H1 (cell line): ENCODE results near the gene CPSF7. TPM values are rescaled to one million over a fixed set of nuclear protein-coding genes. Genes with fewer than 3 reads are reported as not detected.

Source experiments
- CTCF ChIA-PET: fragments of 300-600 bp; sonication (Branson Sonifier 250); formaldehyde crosslinking; loops from one replicate; lab custom pipeline; 2021; ENCODE audit not compliant: partially characterized antibody; lab: Charles Lee
- POLR2A ChIA-PET: fragments of 300-600 bp; sonication (Branson Sonifier 250); formaldehyde crosslinking; loops from one replicate; lab custom pipeline; 2021; ENCODE audit warnings: inconsistent platforms; ENCODE audit not compliant: partially characterized antibody; lab: Charles Lee
- DNase-seq, 2 experiments: peaks; one replicate each; pipeline versions ENCODE4 v3.0.0 to v3.0.0-alpha.2; 2010 to 2022; ENCODE audit warnings: low spot score in 2 of 2, low read depth in 1 of 2, mixed read lengths in 1 of 2
- FAIRE-seq: peaks from 2 replicates; lab custom pipeline; 2011; peaks lifted over from hg19 to GRCh38; lab: Jason Lieb, UNC
- H2AFZ ChIP-seq: 2 replicates; pipeline ENCODE4 v1.8.1; 2012; ENCODE audit warnings: low read length, inconsistent platforms
- H2AK5ac ChIP-seq: 2 replicates; pipeline ENCODE4 v1.6.1; 2013; ENCODE audit warnings: low read depth, low read length
- H2BK120ac ChIP-seq: replicated peaks from 2 replicates; pipeline ENCODE3; 2013; ENCODE audit warnings: low read depth, low read length, inconsistent platforms
- H2BK12ac ChIP-seq: 2 replicates; pipeline ENCODE4 v1.6.1; 2013; ENCODE audit warnings: low read depth, low read length
- H2BK15ac ChIP-seq: 2 replicates; pipeline ENCODE4 v1.6.1; 2013; ENCODE audit warnings: low read length
- H2BK20ac ChIP-seq: 2 replicates; pipeline ENCODE4 v1.6.1; 2013; ENCODE audit warnings: low read length
- H2BK5ac ChIP-seq: 2 replicates; pipeline ENCODE4 v1.6.1; 2013; ENCODE audit warnings: low read depth, low read length
- H3K14ac ChIP-seq: 2 replicates; pipeline ENCODE4 v1.6.1; 2013; ENCODE audit warnings: inconsistent platforms; ENCODE audit not compliant: insufficient read length
- H3K18ac ChIP-seq: 2 replicates; pipeline ENCODE4 v1.6.1; 2013; ENCODE audit warnings: low read length; ENCODE audit errors: extremely low read depth
- H3K23ac ChIP-seq: 2 replicates; pipeline ENCODE4 v1.6.1; 2013; ENCODE audit warnings: inconsistent platforms; ENCODE audit not compliant: insufficient read length
- H3K23me2 ChIP-seq: 2 replicates; pipeline ENCODE4 v1.6.1; 2013; ENCODE audit warnings: low read depth, low read length
- H3K27ac ChIP-seq: 2 replicates; pipeline ENCODE4 v1.6.1; 2011; ENCODE audit warnings: low read depth, low read length, inconsistent platforms
- H3K27me3 ChIP-seq, 4 experiments: replicated peaks in 1 of 4; 1 replicate in 1 of 4; 2 replicates in 3 of 4; pipeline versions ENCODE4 v1.6.1 to v1.8.1; 2011 to 2013; ENCODE audit warnings: low read length in 3 of 4, mild to moderate bottlenecking in 3 of 4, inconsistent platforms in 2 of 4, mixed read lengths in 2 of 4, moderate library complexity in 1 of 4; ENCODE audit not compliant: control insufficient read depth in 3 of 4, insufficient read depth in 3 of 4; ENCODE audit errors: extremely low read depth in 1 of 4
- H3K36me3 ChIP-seq, 4 experiments: 2 replicates each; pipeline versions ENCODE4 v1.6.1 to v1.8.1; 2011 to 2013; ENCODE audit warnings: mild to moderate bottlenecking in 4 of 4, low read length in 3 of 4, moderate library complexity in 2 of 4, control low read depth in 1 of 4, inconsistent platforms in 1 of 4; ENCODE audit not compliant: insufficient read depth in 4 of 4, control insufficient read depth in 2 of 4
- H3K4ac ChIP-seq: replicated peaks from 2 replicates; pipeline ENCODE3; 2013; ENCODE audit warnings: low read length, low read depth, mixed read lengths, inconsistent platforms; ENCODE audit not compliant: insufficient read length
- H3K4me1 ChIP-seq, 4 experiments: replicated peaks in 1 of 4; 1 replicate in 1 of 4; 2 replicates in 3 of 4; pipeline versions ENCODE4 v1.6.1 to v1.8.1; 2011 to 2013; ENCODE audit warnings: low read length in 3 of 4, inconsistent platforms in 2 of 4, mixed read lengths in 1 of 4; ENCODE audit not compliant: insufficient read depth in 4 of 4, control insufficient read depth in 3 of 4
- H3K4me2 ChIP-seq, 2 experiments: 2 replicates each; pipeline versions ENCODE4 v1.6.1 to v1.8.1; 2011 to 2013; ENCODE audit warnings: low read depth in 2 of 2, low read length in 2 of 2, control low read depth in 1 of 2, inconsistent platforms in 1 of 2, mild to moderate bottlenecking in 1 of 2; ENCODE audit not compliant: insufficient read depth in 1 of 2
- H3K4me3 ChIP-seq, 4 experiments: fragments of 200-600, 300-600 bp in 1 of 4; sonication (generic), shearing (Covaris generic), sonication (Bioruptor Twin) in 1 of 4; 2 replicates each; pipeline versions ENCODE4 v1.5.1 to v1.8.1; 2011 to 2016; ENCODE audit warnings: low read length in 4 of 4, low read depth in 3 of 4, control low read depth in 2 of 4, inconsistent platforms in 2 of 4, mild to moderate bottlenecking in 2 of 4, mixed read lengths in 1 of 4, moderate library complexity in 1 of 4; ENCODE audit not compliant: insufficient read depth in 2 of 4; ENCODE audit errors: extremely low read depth in 1 of 4
- H3K56ac ChIP-seq: replicated peaks from 2 replicates; pipeline ENCODE3; 2013; ENCODE audit warnings: low read depth, mild to moderate bottlenecking, mixed read lengths, low read length, inconsistent platforms; ENCODE audit not compliant: insufficient read length
- H3K79me1 ChIP-seq: 2 replicates; pipeline ENCODE4 v1.6.1; 2013; ENCODE audit warnings: low read depth, low read length, control low read depth
- H3K79me2 ChIP-seq, 2 experiments: 2 replicates each; pipeline versions ENCODE4 v1.6.1 to v1.8.1; 2012 to 2013; ENCODE audit warnings: low read length in 2 of 2, mild to moderate bottlenecking in 2 of 2, inconsistent platforms in 1 of 2; ENCODE audit not compliant: insufficient read depth in 2 of 2, control insufficient read depth in 1 of 2
- H3K9ac ChIP-seq, 4 experiments: replicated peaks in 1 of 4; 1 replicate in 1 of 4; 2 replicates in 3 of 4; pipeline versions ENCODE4 v1.6.1 to v1.8.1; 2011 to 2013; ENCODE audit warnings: low read depth in 3 of 4, low read length in 3 of 4, control low read depth in 2 of 4, mild to moderate bottlenecking in 2 of 4, moderate library complexity in 2 of 4, inconsistent platforms in 1 of 4; ENCODE audit errors: extremely low read depth in 1 of 4
- H3K9me3 ChIP-seq, 2 experiments: 2 replicates each; pipeline versions ENCODE4 v1.6.1 to v1.8.1; 2012 to 2013; ENCODE audit warnings: mild to moderate bottlenecking in 2 of 2, moderate library complexity in 2 of 2, control low read depth in 1 of 2, inconsistent platforms in 1 of 2, low read depth in 1 of 2, low read length in 1 of 2, mixed read lengths in 1 of 2; ENCODE audit not compliant: insufficient read depth in 2 of 2
- H4K20me1 ChIP-seq, 2 experiments: replicated peaks in 1 of 2; 2 replicates each; pipeline versions ENCODE3 to v1.8.1; 2011 to 2013; ENCODE audit warnings: inconsistent platforms in 2 of 2, low read length in 2 of 2, mild to moderate bottlenecking in 1 of 2; ENCODE audit not compliant: insufficient read depth in 2 of 2, control insufficient read depth in 1 of 2
- H4K5ac ChIP-seq: 2 replicates; pipeline ENCODE4 v1.6.1; 2013; ENCODE audit warnings: low read length, low read depth, mixed read lengths, inconsistent platforms; ENCODE audit not compliant: insufficient read length
- H4K8ac ChIP-seq: 2 replicates; pipeline ENCODE4 v1.8.0; 2013; ENCODE audit warnings: mild to moderate bottlenecking, moderate library complexity, low read length, inconsistent platforms; ENCODE audit not compliant: insufficient read depth; ENCODE audit errors: extremely low read depth
- H4K91ac ChIP-seq: replicated peaks from 2 replicates; pipeline ENCODE3; 2013; ENCODE audit warnings: low read length, mixed read lengths, inconsistent platforms; ENCODE audit not compliant: insufficient read length
- BCL11A ChIP-seq, 2 experiments: IDR thresholded peaks; one replicate each; pipeline ENCODE4 v1.6.1; 2011; ENCODE audit warnings: low read depth in 2 of 2, low read length in 2 of 2, mild to moderate bottlenecking in 2 of 2
- BRCA1 ChIP-seq: IDR thresholded peaks from 2 replicates; pipeline ENCODE4 v1.6.1; 2012; ENCODE audit warnings: low read depth, low read length, improper control_type of control experiment
- CBX8 ChIP-seq: fragments of 300-800, 300-1000 bp; sonication (generic); IDR thresholded peaks from 2 replicates; pipeline ENCODE4 v1.7.1; 2016; ENCODE audit warnings: low read depth, low read length, borderline replicate concordance
- CHD1 ChIP-seq: IDR thresholded peaks from 2 replicates; pipeline ENCODE4 v1.6.1; 2012; ENCODE audit warnings: low read depth, low read length, improper control_type of control experiment
- CTBP2 ChIP-seq: IDR thresholded peaks from 2 replicates; pipeline ENCODE4 v1.7.0; 2011; ENCODE audit warnings: borderline replicate concordance, mild to moderate bottlenecking, moderate library complexity, mixed read lengths, low read length; ENCODE audit not compliant: insufficient read depth, insufficient read length
- JUN ChIP-seq: IDR thresholded peaks from 2 replicates; pipeline ENCODE4 v1.6.1; 2011; ENCODE audit warnings: low read depth, mild to moderate bottlenecking, improper control_type of control experiment, low read length
- KDM1A ChIP-seq: fragments of 200-600, 300-600 bp; sonication (generic); IDR thresholded peaks from 2 replicates; pipeline ENCODE4 v1.7.1; 2016; ENCODE audit warnings: mild to moderate bottlenecking, low read length, borderline replicate concordance
- KDM4A ChIP-seq: IDR thresholded peaks from one replicate; pipeline ENCODE4 v1.7.1; 2012; ENCODE audit warnings: low read depth, mild to moderate bottlenecking, moderate library complexity, low read length, inconsistent platforms; ENCODE audit not compliant: severe bottlenecking
- MAX ChIP-seq: IDR thresholded peaks from 2 replicates; pipeline ENCODE4 v1.6.1; 2012; ENCODE audit warnings: inconsistent platforms
- RAD21 ChIP-seq, 2 experiments: IDR thresholded peaks in 1 of 2; conservative IDR thresholded peaks in 1 of 2; 2 replicates each; pipeline ENCODE4 v1.6.1; 2011; ENCODE audit warnings: low read depth in 2 of 2, low read length in 2 of 2, improper control_type of control experiment in 1 of 2, inconsistent platforms in 1 of 2, mild to moderate bottlenecking in 1 of 2, moderate library complexity in 1 of 2
- RBBP5 ChIP-seq: IDR thresholded peaks from 2 replicates; pipeline ENCODE4 v1.7.1; 2012; ENCODE audit warnings: low read depth, mild to moderate bottlenecking, inconsistent platforms, low read length, moderate library complexity, borderline replicate concordance
- SIRT6 ChIP-seq: IDR thresholded peaks from one replicate; pipeline ENCODE4 v1.7.1; 2012; ENCODE audit warnings: low read length, inconsistent platforms
- SP2 ChIP-seq: IDR thresholded peaks from 2 replicates; pipeline ENCODE4 v1.6.1; 2012; ENCODE audit warnings: mild to moderate bottlenecking, low read length, inconsistent platforms
- TBP ChIP-seq: IDR thresholded peaks from 2 replicates; pipeline ENCODE4 v1.6.1; 2011; ENCODE audit warnings: low read depth, low read length, improper control_type of control experiment
- WGBS, 2 experiments: shearing (Covaris generic) in 1 of 2; methylation state at CpG; one replicate each; pipeline versions ENCODE4 v1.1.6 to v1.1.7; 2013 to 2015; ENCODE audit warnings: low lambda C conversion rate in 2 of 2, mixed read lengths in 2 of 2, inconsistent platforms in 1 of 2, low coverage in 1 of 2, missing lambda C conversion rate in 1 of 2; ENCODE audit not compliant: insufficient replicate concordance in 2 of 2, insufficient coverage in 1 of 2, insufficient read length in 1 of 2; ENCODE audit errors: extremely low coverage in 1 of 2, missing lambda C conversion rate in 1 of 2; 5-methylcytosine and 5-hydroxymethylcytosine counted together
- polyA plus RNA-seq, 7 experiments: library from polyadenylated mRNA; depleted of rRNA in 3 of 7; stranded (reverse) in 5 of 7; unstranded in 2 of 7; fragments of >200 nt in 5 of 7; fragments of 200-250 nt in 2 of 7; gene quantifications; 1 replicate in 5 of 7; 2 replicates in 1 of 7; 4 replicates in 1 of 7; pipeline versions ENCODE4 v1.2.1 to v1.2.3, GENCODE V29; 2011 to 2013; ENCODE audit warnings: missing spikeins in 2 of 7, mixed read lengths in 2 of 7
- total RNA-seq: library from RNA; stranded (reverse); fragmentation: NEBNext Ultra II Directional; extraction: Animal tissue kit (Norgen Biotek cat#: 25700); gene quantifications from 2 replicates; pipeline ENCODE4 v1.2.1, GENCODE V29; 2021

CPSF7 gene
- total and polyA plus RNA-seq, 2 of the 8 experiments (the other 6 are each of a cell fraction or from before 2014, with no cell fraction given): 95.9 to 122 TPM

- DNase-seq: no peak
- Histone ChIP-seq H3K79me2 (peaks cover 3 to 14% of the 10 kb centered on the region in 2 experiments), H2AFZ (no peak overlapping the region), H2BK12ac (no peak overlapping the region), H3K36me3 (peaks cover 21 to 72% (median 44%) of the 10 kb centered on the region in 4 experiments), H4K8ac (no peak overlapping the region), H2BK20ac (no peak overlapping the region), H3K4me2 (no peak overlapping the region), H3K9me3 (peaks cover 0 to 4% of the 10 kb centered on the region in 2 experiments; a peak in 1 of 4 replicates), H3K23ac (no peak overlapping the region), H2BK15ac (no peak overlapping the region), H3K4ac (no peak overlapping the region), H3K4me1 (no peaks in the 10 kb centered on the region), H3K14ac (no peak overlapping the region), H3K9ac (no peak overlapping the region), H3K23me2 (peaks cover 4% of the 10 kb centered on the region), H2AK5ac (no peak overlapping the region), H4K91ac (no peak overlapping the region), H4K5ac (no peak overlapping the region), H3K27ac (no peak overlapping the region), H2BK5ac (no peak overlapping the region), H3K56ac (no peak overlapping the region), H3K4me3 (no peak overlapping the region), H3K18ac (no peak overlapping the region), H2BK120ac (no peak overlapping the region), H3K27me3 (no peaks in the 10 kb centered on the region), H4K20me1 (no peaks in the 10 kb centered on the region), H3K79me1 (peaks cover 3% of the 10 kb centered on the region; the same call in 1 of the 2 replicates)
- POLR2A ChIA-PET: interaction anchor here (0.8 to 39.7 kb wide), 8 partner anchors 3 to 63 kb away, joined by 3 to 1106 read pairs (median 4); partner anchors contain the start of genes CPSF7, CYB561A3, DDB1 and SDHAF2
- CTCF ChIA-PET: interaction anchor here (1.1 to 22.8 kb wide), 3 partner anchors 15 to 30 kb away, joined by 3 to 255 read pairs (median 199); partner anchors contain the start of genes DDB1, TKFC and TMEM216
- WGBS, 2 experiments: 86% methylated on average over 6 of the region's 6 CpGs; no CpG with 5 or more reads in 1 of the 2 experiments
- FAIRE-seq: no peak
- TF ChIP-seq MAX (no peak), TBP (no peak), RBBP5 (no peak), CTBP2 (no peak), SIRT6 (no peak), CHD1 (no peak), JUN (no peak), KDM4A (no peak), KDM1A (no peak), BRCA1 (no peak), BCL11A (IDR thresholded peaks at IDR 0.05; ENCODE audit: low read depth in 2 of 2, low read length in 2 of 2) (no peak), RAD21 (IDR thresholded peaks at IDR 0.05 in 1 of 2, conservative IDR thresholded peaks at IDR 0.05 in 1 of 2; ENCODE audit: low read depth in 2 of 2, low read length in 2 of 2) (no peak), SP2 (no peak), CBX8 (no peak)
These were observed 62.4 kb downstream of the CPSF7 start for GRCh38 chr11:61367406-61367805.
